ENCODE data around the gene DHX36. TPM values are rescaled to one million over a fixed set of nuclear protein-coding genes. Genes with fewer than 3 reads are reported as not detected.
A peak's percentile ranks its signal among the peaks of the same experiment; 100 is the strongest.

DHX36 gene
- total RNA-seq (2013), result 43.2 TPM
- polyA plus RNA-seq, result 10 to 100 TPM in 1 of 3 donors, 1 to 10 TPM in 2; 4.7 to 31.5 (median 5.7) TPM
- polyA minus RNA-seq, result 7.2 and 11.4 TPM in 2 replicates
- total RNA-seq, result 62.5 to 144 (median 94.7) reads per million in 11 experiments

DNA sequence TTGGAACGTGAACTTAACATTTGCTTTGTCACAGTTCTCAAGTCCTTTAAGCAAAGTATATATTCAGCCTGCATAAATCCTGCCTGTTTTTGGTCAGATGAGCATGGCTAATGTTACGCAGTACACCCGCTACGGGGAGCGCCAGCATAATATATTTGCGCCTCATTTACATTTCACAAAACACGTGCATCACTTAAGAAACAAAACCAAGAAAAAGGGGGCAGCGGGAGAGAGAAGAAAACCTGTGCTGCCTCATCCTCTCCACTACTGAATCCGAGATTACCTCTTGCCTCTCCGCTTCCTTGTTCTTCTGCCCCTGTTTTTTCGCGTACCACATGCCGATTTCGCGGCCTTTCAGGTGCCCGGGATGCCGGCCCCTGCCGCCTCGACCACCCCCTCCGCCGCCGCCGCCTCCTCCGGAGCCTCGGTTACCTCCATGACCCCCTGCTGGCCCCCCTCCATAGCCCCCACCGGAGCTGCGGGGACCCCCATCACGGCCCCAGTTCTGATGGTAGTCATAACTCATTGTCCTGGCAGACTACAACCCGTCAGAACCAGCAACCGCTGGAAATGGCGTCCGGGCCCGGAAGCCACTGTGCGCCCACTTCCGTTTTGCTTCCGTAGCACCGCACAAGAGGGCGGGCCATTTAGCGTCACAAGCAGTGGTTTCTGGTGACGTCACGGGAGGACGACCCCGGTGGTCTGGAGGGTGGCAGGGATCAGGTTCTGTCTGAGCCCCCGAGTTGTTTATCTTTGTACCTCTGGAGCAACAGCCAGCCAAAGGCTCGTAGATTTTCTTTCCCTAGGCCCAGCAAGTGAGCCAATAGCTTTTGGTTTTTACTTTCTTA, at the start of gene DHX36:
DHX36 (minus strand) TSS at position 597 of the 848 bp plus-strand sequence; CDS start at position 526, 71 bp downstream.
- Histone ChIP-seq H4K20me1 (ENCODE audit: insufficient read depth, low read length) (peaks cover 10% of the 10 kb centered on the region), H3K9me3 (replicated peaks in 1 of 2; ENCODE audit: control insufficient read depth in 1 of 2, insufficient read depth in 1 of 2, low read length in 2 of 2) (no peaks in the 10 kb centered on the region), H2AFZ (ENCODE audit: insufficient read depth, low read depth, low read length, poor library complexity, severe bottlenecking) (peak within 1 kb of the TSS; percentile 87), H3K27ac (ENCODE audit: low read depth in 1 of 2, low read length in 2 of 2) (peak within 1 kb of the TSS; percentile 86 to 96), H3K4me2 (replicated peaks; ENCODE audit: extremely low read depth, low read length, poor library complexity, severe bottlenecking) (peak within 1 kb of the TSS; percentile 88), H3K79me2 (ENCODE audit: insufficient read depth, low read length) (peaks cover 51% of the 10 kb centered on the region), H3K9ac (ENCODE audit: insufficient read depth, low read length, poor library complexity, severe bottlenecking) (peak within 1 kb of the TSS; percentile 88), H3K36me3 (replicated peaks in 1 of 2; ENCODE audit: control insufficient read depth in 1 of 2, insufficient read depth in 2 of 2, low read length in 2 of 2) (no peaks in the 10 kb centered on the region), H3K27me3 (ENCODE audit: control insufficient read depth in 2 of 2, insufficient read depth in 2 of 2, low read length in 2 of 2) (no peaks in the 10 kb centered on the region), H3K4me3 (replicated peaks in 1 of 3; ENCODE audit: low read depth in 2 of 3, low read length in 3 of 3) (peak within 1 kb of the TSS; percentile 67 to 99 (median 92)), H3K4me1 (ENCODE audit: control insufficient read depth in 1 of 2, insufficient read depth in 2 of 2, low read length in 2 of 2) (peaks cover 22 to 27% of the 10 kb centered on the region in 2 donors)
- H3K36me3 Mint-ChIP-seq, result peaks cover 4 to 5% of the 10 kb centered on the region in 2 donors
- intact Hi-C loops (cut with micrococcal nuclease), result loop anchor here in 1 of 2 donors (10.0 kb wide), 1 partner anchor 1541 kb away; no protein-coding TSS in a partner anchor
- no peaks in the 10 kb centered on the region for H3K9me3 Mint-ChIP-seq
- H3K4me1 Mint-ChIP-seq, result peaks cover 24% of the 10 kb centered on the region
- WGBS (ENCODE audit: insufficient coverage), result 0% methylated on average over 38 of the region's 45 CpGs
- peak; percentile 86 to 92 (median 91) for DNase-seq
- TF ChIP-seq, protein P1, sequence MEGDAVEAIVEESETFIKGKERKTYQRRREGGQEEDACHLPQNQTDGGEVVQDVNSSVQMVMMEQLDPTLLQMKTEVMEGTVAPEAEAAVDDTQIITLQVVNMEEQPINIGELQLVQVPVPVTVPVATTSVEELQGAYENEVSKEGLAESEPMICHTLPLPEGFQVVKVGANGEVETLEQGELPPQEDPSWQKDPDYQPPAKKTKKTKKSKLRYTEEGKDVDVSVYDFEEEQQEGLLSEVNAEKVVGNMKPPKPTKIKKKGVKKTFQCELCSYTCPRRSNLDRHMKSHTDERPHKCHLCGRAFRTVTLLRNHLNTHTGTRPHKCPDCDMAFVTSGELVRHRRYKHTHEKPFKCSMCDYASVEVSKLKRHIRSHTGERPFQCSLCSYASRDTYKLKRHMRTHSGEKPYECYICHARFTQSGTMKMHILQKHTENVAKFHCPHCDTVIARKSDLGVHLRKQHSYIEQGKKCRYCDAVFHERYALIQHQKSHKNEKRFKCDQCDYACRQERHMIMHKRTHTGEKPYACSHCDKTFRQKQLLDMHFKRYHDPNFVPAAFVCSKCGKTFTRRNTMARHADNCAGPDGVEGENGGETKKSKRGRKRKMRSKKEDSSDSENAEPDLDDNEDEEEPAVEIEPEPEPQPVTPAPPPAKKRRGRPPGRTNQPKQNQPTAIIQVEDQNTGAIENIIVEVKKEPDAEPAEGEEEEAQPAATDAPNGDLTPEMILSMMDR (IDR thresholded peaks at IDR 0.05), result no peak
- peaks cover 0 to 3% (median 2%) of the 10 kb centered on the region in 3 donors for H3K27me3 Mint-ChIP-seq (ENCODE audit: low read depth in 3 of 3)
- peak within 1 kb of the TSS; percentile 96 to 99 (median 99) for H3K27ac Mint-ChIP-seq
- H3K4me3 Mint-ChIP-seq, result peak within 1 kb of the TSS; percentile 86 to 97

DNA sequence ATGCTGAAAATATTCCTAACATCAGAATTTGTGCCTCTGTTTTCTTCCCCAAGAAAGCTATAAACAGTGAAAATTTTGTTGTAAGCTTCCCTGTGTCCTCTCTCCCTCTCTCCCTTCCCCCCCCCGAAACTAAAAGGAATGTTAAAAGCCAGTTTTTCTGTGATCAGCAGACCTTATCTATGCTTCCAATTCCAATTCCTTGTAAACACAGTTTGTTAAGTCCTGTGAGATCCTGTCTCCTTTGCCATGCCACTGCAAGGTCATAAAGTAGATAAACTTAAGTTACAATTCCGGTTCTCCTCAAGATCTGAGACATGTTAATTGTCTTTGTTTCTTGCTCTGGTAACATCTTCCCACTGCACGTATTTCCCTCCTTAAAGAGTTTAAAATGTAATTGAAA, 42.9 kb upstream of the DHX36 start:
- TF ChIP-seq, protein P1 (IDR thresholded peaks at IDR 0.05), result no peak
- H3K36me3 Mint-ChIP-seq, result no peaks in the 10 kb centered on the region
- no peak overlapping the region for H3K4me3 Mint-ChIP-seq

More for the DNA sequence above, 42.9 kb upstream of the DHX36 start:
- intact Hi-C loops (cut with micrococcal nuclease), result no loop called here
- Histone ChIP-seq H3K4me1 (ENCODE audit: control insufficient read depth in 1 of 2, insufficient read depth in 2 of 2, low read length in 2 of 2) (no peaks in the 10 kb centered on the region), H3K27ac (ENCODE audit: low read depth in 1 of 2, low read length in 2 of 2) (no peak overlapping the region), H3K79me2 (ENCODE audit: insufficient read depth, low read length) (no peaks in the 10 kb centered on the region), H2AFZ (ENCODE audit: insufficient read depth, low read depth, low read length, poor library complexity, severe bottlenecking) (no peak overlapping the region), H3K27me3 (ENCODE audit: control insufficient read depth in 2 of 2, insufficient read depth in 2 of 2, low read length in 2 of 2) (no peaks in the 10 kb centered on the region), H3K9me3 (replicated peaks in 1 of 2; ENCODE audit: control insufficient read depth in 1 of 2, insufficient read depth in 1 of 2, low read length in 2 of 2) (peaks cover 8 to 14% of the 10 kb centered on the region in 2 donors), H4K20me1 (ENCODE audit: insufficient read depth, low read length) (no peaks in the 10 kb centered on the region), H3K9ac (ENCODE audit: insufficient read depth, low read length, poor library complexity, severe bottlenecking) (no peak overlapping the region), H3K4me3 (replicated peaks in 1 of 3; ENCODE audit: low read depth in 2 of 3, low read length in 3 of 3) (no peak overlapping the region), H3K36me3 (replicated peaks in 1 of 2; ENCODE audit: control insufficient read depth in 1 of 2, insufficient read depth in 2 of 2, low read length in 2 of 2) (no peaks in the 10 kb centered on the region), H3K4me2 (replicated peaks; ENCODE audit: extremely low read depth, low read length, poor library complexity, severe bottlenecking) (no peak overlapping the region)
- peaks cover 4 to 25% (median 15%) of the 10 kb centered on the region in 7 donors for H3K9me3 Mint-ChIP-seq
- no peak for DNase-seq
- no peaks in the 10 kb centered on the region for H3K4me1 Mint-ChIP-seq
- no CpG with 5 or more reads among the region's 3 CpGs for WGBS (ENCODE audit: insufficient coverage)
- peaks cover 0 to 2% (median 2%) of the 10 kb centered on the region in 3 donors for H3K27me3 Mint-ChIP-seq (ENCODE audit: low read depth in 3 of 3)
- H3K27ac Mint-ChIP-seq, result no peak overlapping the region

All from CD14-positive monocyte (primary cell).